ENCODE measurements around the gene FHDC1.

The FHDC1 gene

GRCh38 chr4:153028535-153028934 is 92.4 kb downstream of the FHDC1 start:
- DNase-seq (ENCODE audit: low read depth in 2 of 2, low spot score in 1 of 2): no peak

Measured in stimulated activated CD8-positive, alpha-beta memory T cell treated with anti-CD3 and anti-CD28 coated beads, Interleukin-4, amount 100 ng/mL, for 4 hours (primary cell).